ENCODE measurements around the gene SNED1.
A peak's percentile ranks its signal among the peaks of the same experiment; 100 is the strongest.

Gene SNED1

GRCh38 chr2:241031436-241032165, 33.2 kb downstream of the SNED1 start:
- no peak overlapping the region for H3K56ac ChIP-seq (ENCODE audit: low read length)
- no CpG with 5 or more reads among the region's 20 CpGs for WGBS (ENCODE audit: extremely low coverage, insufficient coverage, low lambda C conversion rate)
- no peak for DNase-seq
- H2BK5ac ChIP-seq (ENCODE audit: low read length), result no peak overlapping the region
- H3K27me3 ChIP-seq (ENCODE audit: insufficient read depth, low read length, poor library complexity), result no peaks in the 10 kb centered on the region
- H3K79me2 ChIP-seq (ENCODE audit: control insufficient read depth, insufficient read depth, low read length), result no peaks in the 10 kb centered on the region
- no peak overlapping the region for H3K18ac ChIP-seq (ENCODE audit: low read length)
- no peaks in the 10 kb centered on the region for H3K79me1 ChIP-seq (ENCODE audit: low read length)
- no peaks in the 10 kb centered on the region for H3K36me3 ChIP-seq (ENCODE audit: control insufficient read depth, insufficient read depth, low read length)
- no peak overlapping the region for H3K4me3 ChIP-seq (ENCODE audit: low read length)
- no peak overlapping the region for H4K5ac ChIP-seq (ENCODE audit: low read length)
- H3K27ac ChIP-seq (ENCODE audit: low read depth, low read length), result no peak overlapping the region
- H2BK15ac ChIP-seq (replicated peaks; ENCODE audit: low read depth), result no peak overlapping the region
- H3K4me2 ChIP-seq (ENCODE audit: low read length), result no peak overlapping the region
- no peak overlapping the region for H3K23ac ChIP-seq (ENCODE audit: low read length)
- H4K8ac ChIP-seq (ENCODE audit: low read depth, low read length), result no peak overlapping the region
- H3K4ac ChIP-seq (ENCODE audit: low read depth, low read length), result no peak overlapping the region
- no peak overlapping the region for H3K9ac ChIP-seq (ENCODE audit: low read length)
- H2AK5ac ChIP-seq (ENCODE audit: low read length), result no peak overlapping the region
- no peak overlapping the region for H2BK120ac ChIP-seq (ENCODE audit: low read depth, low read length)
- H3K4me1 ChIP-seq (ENCODE audit: control insufficient read depth, low read depth, low read length), result no peaks in the 10 kb centered on the region

- H3K23ac ChIP-seq (ENCODE audit: low read length), result no peak overlapping the region
- DNase-seq, result no peak
- H2BK5ac ChIP-seq (ENCODE audit: low read length), result no peak overlapping the region
- H3K56ac ChIP-seq (ENCODE audit: low read length), result no peak overlapping the region
- H3K4ac ChIP-seq (ENCODE audit: low read depth, low read length), result no peak overlapping the region
- no peak overlapping the region for H3K18ac ChIP-seq (ENCODE audit: low read length)
- H3K79me1 ChIP-seq (ENCODE audit: low read length), result no peaks in the 10 kb centered on the region
- no CpG with 5 or more reads among the region's 17 CpGs for WGBS (ENCODE audit: extremely low coverage, insufficient coverage, low lambda C conversion rate)
- no peaks in the 10 kb centered on the region for H3K36me3 ChIP-seq (ENCODE audit: control insufficient read depth, insufficient read depth, low read length)
- no peaks in the 10 kb centered on the region for H3K27me3 ChIP-seq (ENCODE audit: insufficient read depth, low read length, poor library complexity)
- no peak overlapping the region for H3K4me3 ChIP-seq (ENCODE audit: low read length)
- H3K4me1 ChIP-seq (ENCODE audit: control insufficient read depth, low read depth, low read length), result no peaks in the 10 kb centered on the region
- H4K5ac ChIP-seq (ENCODE audit: low read length), result no peak overlapping the region
- H4K8ac ChIP-seq (ENCODE audit: low read depth, low read length), result no peak overlapping the region
- no peaks in the 10 kb centered on the region for H3K79me2 ChIP-seq (ENCODE audit: control insufficient read depth, insufficient read depth, low read length)
- no peak overlapping the region for H2AK5ac ChIP-seq (ENCODE audit: low read length)
- no peak overlapping the region for H2BK15ac ChIP-seq (replicated peaks; ENCODE audit: low read depth)
- H3K27ac ChIP-seq (ENCODE audit: low read depth, low read length), result no peak overlapping the region
- H3K4me2 ChIP-seq (ENCODE audit: low read length), result no peak overlapping the region
- no peak overlapping the region for H2BK120ac ChIP-seq (ENCODE audit: low read depth, low read length)
- no peak overlapping the region for H3K9ac ChIP-seq (ENCODE audit: low read length)
These were observed 35.0 kb downstream of the SNED1 start for GRCh38 chr2:241033336-241033987.

DNA sequence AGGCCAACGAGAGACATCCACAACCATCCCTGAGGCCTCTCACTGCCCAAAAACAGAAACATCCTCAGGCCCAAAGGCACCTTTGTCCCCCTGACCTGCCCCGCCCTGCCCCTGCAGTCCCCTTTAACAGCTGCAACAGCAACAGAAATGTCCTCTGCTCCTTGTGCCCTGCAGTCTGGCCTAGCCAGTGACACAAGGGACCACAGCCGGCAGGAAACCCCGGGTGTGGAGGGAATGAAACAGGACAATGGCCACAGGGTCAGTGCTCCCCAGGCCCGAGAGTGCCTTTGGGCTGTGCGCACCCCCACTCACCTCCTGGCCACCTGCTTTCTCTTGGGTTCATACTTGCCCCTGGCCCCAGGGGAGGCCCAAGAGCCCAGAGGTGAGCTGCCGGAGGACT, 35.6 kb downstream of the SNED1 start:
- Histone ChIP-seq H2BK5ac (ENCODE audit: low read length) (no peak overlapping the region), H2AK5ac (ENCODE audit: low read length) (no peak overlapping the region), H3K4me2 (ENCODE audit: low read length) (no peak overlapping the region), H3K23ac (ENCODE audit: low read length) (no peak overlapping the region), H2BK15ac (replicated peaks; ENCODE audit: low read depth) (no peak overlapping the region), H3K27ac (ENCODE audit: low read depth, low read length) (no peak overlapping the region), H3K18ac (ENCODE audit: low read length) (no peak overlapping the region), H3K9ac (ENCODE audit: low read length) (no peak overlapping the region), H3K4me3 (ENCODE audit: low read length) (no peak overlapping the region), H3K56ac (ENCODE audit: low read length) (no peak overlapping the region), H3K27me3 (ENCODE audit: insufficient read depth, low read length, poor library complexity) (no peaks in the 10 kb centered on the region), H4K5ac (ENCODE audit: low read length) (no peak overlapping the region), H3K79me2 (ENCODE audit: control insufficient read depth, insufficient read depth, low read length) (no peaks in the 10 kb centered on the region), H3K79me1 (ENCODE audit: low read length) (no peaks in the 10 kb centered on the region), H3K36me3 (ENCODE audit: control insufficient read depth, insufficient read depth, low read length) (no peaks in the 10 kb centered on the region), H2BK120ac (ENCODE audit: low read depth, low read length) (no peak overlapping the region), H3K4me1 (ENCODE audit: control insufficient read depth, low read depth, low read length) (no peaks in the 10 kb centered on the region), H4K8ac (ENCODE audit: low read depth, low read length) (no peak overlapping the region), H3K4ac (ENCODE audit: low read depth, low read length) (no peak overlapping the region)
- DNase-seq, result no peak
- no CpG with 5 or more reads among the region's 7 CpGs for WGBS (ENCODE audit: extremely low coverage, insufficient coverage, low lambda C conversion rate)

- H3K9ac ChIP-seq (ENCODE audit: low read length), result no peak overlapping the region
- H2BK15ac ChIP-seq (replicated peaks; ENCODE audit: low read depth), result no peak overlapping the region
- no peak overlapping the region for H3K27ac ChIP-seq (ENCODE audit: low read depth, low read length)
- no peaks in the 10 kb centered on the region for H3K79me1 ChIP-seq (ENCODE audit: low read length)
- H3K36me3 ChIP-seq (ENCODE audit: control insufficient read depth, insufficient read depth, low read length), result no peaks in the 10 kb centered on the region
- H4K5ac ChIP-seq (ENCODE audit: low read length), result no peak overlapping the region
- H3K79me2 ChIP-seq (ENCODE audit: control insufficient read depth, insufficient read depth, low read length), result no peaks in the 10 kb centered on the region
- DNase-seq, result no peak
- no CpG with 5 or more reads among the region's 22 CpGs for WGBS (ENCODE audit: extremely low coverage, insufficient coverage, low lambda C conversion rate)
- H3K4me1 ChIP-seq (ENCODE audit: control insufficient read depth, low read depth, low read length), result no peaks in the 10 kb centered on the region
- H2BK120ac ChIP-seq (ENCODE audit: low read depth, low read length), result no peak overlapping the region
- H3K4ac ChIP-seq (ENCODE audit: low read depth, low read length), result no peak overlapping the region
- H3K4me2 ChIP-seq (ENCODE audit: low read length), result no peak overlapping the region
- no peak overlapping the region for H3K23ac ChIP-seq (ENCODE audit: low read length)
- no peak overlapping the region for H2AK5ac ChIP-seq (ENCODE audit: low read length)
- H3K4me3 ChIP-seq (ENCODE audit: low read length), result no peak overlapping the region
- no peaks in the 10 kb centered on the region for H3K27me3 ChIP-seq (ENCODE audit: insufficient read depth, low read length, poor library complexity)
- no peak overlapping the region for H3K56ac ChIP-seq (ENCODE audit: low read length)
- H4K8ac ChIP-seq (ENCODE audit: low read depth, low read length), result no peak overlapping the region
- no peak overlapping the region for H2BK5ac ChIP-seq (ENCODE audit: low read length)
- H3K18ac ChIP-seq (ENCODE audit: low read length), result no peak overlapping the region
These were observed 36.2 kb downstream of the SNED1 start for GRCh38 chr2:241034490-241035141.

- no peak overlapping the region for H3K56ac ChIP-seq (ENCODE audit: low read length)
- H3K79me2 ChIP-seq (ENCODE audit: control insufficient read depth, insufficient read depth, low read length), result no peaks in the 10 kb centered on the region
- H3K27me3 ChIP-seq (ENCODE audit: insufficient read depth, low read length, poor library complexity), result no peaks in the 10 kb centered on the region
- H3K9ac ChIP-seq (ENCODE audit: low read length), result no peak overlapping the region
- H2BK5ac ChIP-seq (ENCODE audit: low read length), result no peak overlapping the region
- DNase-seq, result peak; percentile 19
- no peak overlapping the region for H3K4ac ChIP-seq (ENCODE audit: low read depth, low read length)
- no peak overlapping the region for H2BK15ac ChIP-seq (replicated peaks; ENCODE audit: low read depth)
- H3K4me2 ChIP-seq (ENCODE audit: low read length), result no peak overlapping the region
- H2AK5ac ChIP-seq (ENCODE audit: low read length), result no peak overlapping the region
- no peak overlapping the region for H2BK120ac ChIP-seq (ENCODE audit: low read depth, low read length)
- H3K36me3 ChIP-seq (ENCODE audit: control insufficient read depth, insufficient read depth, low read length), result no peaks in the 10 kb centered on the region
- no peak overlapping the region for H4K8ac ChIP-seq (ENCODE audit: low read depth, low read length)
- no peak overlapping the region for H4K5ac ChIP-seq (ENCODE audit: low read length)
- no peak overlapping the region for H3K23ac ChIP-seq (ENCODE audit: low read length)
- no CpG with 5 or more reads among the region's 31 CpGs for WGBS (ENCODE audit: extremely low coverage, insufficient coverage, low lambda C conversion rate)
- H3K79me1 ChIP-seq (ENCODE audit: low read length), result no peaks in the 10 kb centered on the region
- no peaks in the 10 kb centered on the region for H3K4me1 ChIP-seq (ENCODE audit: control insufficient read depth, low read depth, low read length)
- H3K4me3 ChIP-seq (ENCODE audit: low read length), result no peak overlapping the region
- H3K27ac ChIP-seq (ENCODE audit: low read depth, low read length), result no peak overlapping the region
- H3K18ac ChIP-seq (ENCODE audit: low read length), result no peak overlapping the region
These were observed 36.9 kb downstream of the SNED1 start for GRCh38 chr2:241035142-241035817.
